ENCODE results near the gene EXO5.

EXO5 gene

DNA sequence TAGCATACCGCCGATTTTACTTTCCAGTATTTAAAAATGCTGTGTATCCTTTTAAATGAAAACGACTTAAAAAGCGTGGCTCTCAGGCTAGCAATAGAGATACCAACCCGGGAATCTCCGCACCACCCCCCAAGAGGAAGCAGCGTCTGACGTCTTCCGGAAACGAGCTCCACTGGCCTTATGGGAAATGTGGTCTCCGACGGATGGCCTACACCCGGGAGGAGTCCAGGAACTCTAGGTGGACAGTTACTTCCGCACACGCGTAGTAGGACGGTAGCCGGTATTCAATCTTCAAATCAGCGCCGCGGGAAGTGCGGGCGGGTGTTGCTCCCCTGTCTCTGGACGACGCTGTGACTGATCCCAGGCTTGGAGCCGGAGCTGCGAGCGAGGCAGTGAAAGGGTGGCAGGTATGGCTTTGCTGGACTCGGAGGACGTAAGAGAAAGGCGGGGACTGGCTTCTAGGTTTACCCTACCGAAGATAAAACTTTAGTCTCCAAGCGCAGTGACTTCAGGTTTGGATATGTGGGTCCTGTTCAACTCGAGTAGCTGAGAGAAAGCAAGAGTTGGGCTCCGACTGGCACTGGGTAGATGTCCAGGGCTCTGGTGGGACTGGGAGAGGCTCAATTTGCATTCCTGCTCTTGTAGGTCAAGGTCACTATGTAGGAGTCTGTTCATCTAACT, 23.0 kb downstream of the EXO5 start, which contains the start of gene ZNF684:
Gene ZNF684 (plus strand): TSS at position 257 of the 681 bp plus-strand sequence. CDS start 1,530 bp downstream, outside the sequence.
- Histone ChIP-seq H3K9me3 (ENCODE audit: insufficient read depth, low read length) (no peaks in the 10 kb centered on the region), H3K36me3 (ENCODE audit: insufficient read depth, insufficient read length, low read length) (peaks cover 14% of the 10 kb centered on the region), H3K4me1 (ENCODE audit: insufficient read depth, insufficient read length) (no peaks in the 10 kb centered on the region), H3K27me3 (ENCODE audit: insufficient read depth, insufficient read length) (no peaks in the 10 kb centered on the region), H3K4me3 (ENCODE audit: insufficient read length, low read depth) (peak within 1 kb of the TSS; percentile 90), H3K9ac (ENCODE audit: insufficient read length, low read depth) (peak within 1 kb of the TSS; percentile 96)
- no peak for TF ChIP-seq SUZ12 (IDR thresholded peaks at IDR 0.05; ENCODE audit: extremely low read depth, insufficient read depth, insufficient read length)
- TF ChIP-seq YY1 (IDR thresholded peaks at IDR 0.05; ENCODE audit: insufficient read depth, insufficient read length) = no peak
- TF ChIP-seq ZNF274 (IDR thresholded peaks at IDR 0.05; ENCODE audit: low read depth, low read length) = no peak
- peak; percentile 95 for DNase-seq (ENCODE audit: low read depth, low spot score)

GRCh38 chr1:40532062-40532389, 23.5 kb downstream of the EXO5 start:
- H3K4me1 ChIP-seq (ENCODE audit: insufficient read depth, insufficient read length) = no peaks in the 10 kb centered on the region
- peak overlapping the region; percentile 96 for H3K9ac ChIP-seq (ENCODE audit: insufficient read length, low read depth)
- TF ChIP-seq ZNF274 (IDR thresholded peaks at IDR 0.05; ENCODE audit: low read depth, low read length) (no peak), YY1 (IDR thresholded peaks at IDR 0.05; ENCODE audit: insufficient read depth, insufficient read length) (no peak), SUZ12 (IDR thresholded peaks at IDR 0.05; ENCODE audit: extremely low read depth, insufficient read depth, insufficient read length) (no peak)
- no peaks in the 10 kb centered on the region for H3K9me3 ChIP-seq (ENCODE audit: insufficient read depth, low read length)
- peak overlapping the region; percentile 90 for H3K4me3 ChIP-seq (ENCODE audit: insufficient read length, low read depth)
- DNase-seq (ENCODE audit: low read depth, low spot score) = no peak
- no peaks in the 10 kb centered on the region for H3K27me3 ChIP-seq (ENCODE audit: insufficient read depth, insufficient read length)
- H3K36me3 ChIP-seq (ENCODE audit: insufficient read depth, insufficient read length, low read length) = peaks cover 14% of the 10 kb centered on the region

GRCh38 chr1:40532844-40533424, 24.4 kb downstream of the EXO5 start:
- peaks cover 14% of the 10 kb centered on the region for H3K36me3 ChIP-seq (ENCODE audit: insufficient read depth, insufficient read length, low read length)
- H3K4me3 ChIP-seq (ENCODE audit: insufficient read length, low read depth) = no peak overlapping the region
- peak overlapping the region; percentile 37 for H3K9ac ChIP-seq (ENCODE audit: insufficient read length, low read depth)
- peak; percentile 60 for DNase-seq (ENCODE audit: low read depth, low spot score)
- no peaks in the 10 kb centered on the region for H3K27me3 ChIP-seq (ENCODE audit: insufficient read depth, insufficient read length)
- H3K4me1 ChIP-seq (ENCODE audit: insufficient read depth, insufficient read length) = no peaks in the 10 kb centered on the region
- no peak for TF ChIP-seq ZNF274 (IDR thresholded peaks at IDR 0.05; ENCODE audit: low read depth, low read length)
- TF ChIP-seq SUZ12 (IDR thresholded peaks at IDR 0.05; ENCODE audit: extremely low read depth, insufficient read depth, insufficient read length) = no peak
- no peak for TF ChIP-seq YY1 (IDR thresholded peaks at IDR 0.05; ENCODE audit: insufficient read depth, insufficient read length)
- H3K9me3 ChIP-seq (ENCODE audit: insufficient read depth, low read length) = no peaks in the 10 kb centered on the region

- DNase-seq (ENCODE audit: low read depth, low spot score) = no peak
- H3K4me3 ChIP-seq (ENCODE audit: insufficient read length, low read depth) = no peak overlapping the region
- H3K4me1 ChIP-seq (ENCODE audit: insufficient read depth, insufficient read length) = no peaks in the 10 kb centered on the region
- H3K9me3 ChIP-seq (ENCODE audit: insufficient read depth, low read length) = no peaks in the 10 kb centered on the region
- H3K27me3 ChIP-seq (ENCODE audit: insufficient read depth, insufficient read length) = no peaks in the 10 kb centered on the region
- no peak overlapping the region for H3K9ac ChIP-seq (ENCODE audit: insufficient read length, low read depth)
- peaks cover 14% of the 10 kb centered on the region for H3K36me3 ChIP-seq (ENCODE audit: insufficient read depth, insufficient read length, low read length)
- TF ChIP-seq SUZ12 (IDR thresholded peaks at IDR 0.05; ENCODE audit: extremely low read depth, insufficient read depth, insufficient read length) (no peak), ZNF274 (IDR thresholded peaks at IDR 0.05; ENCODE audit: low read depth, low read length) (no peak), YY1 (IDR thresholded peaks at IDR 0.05; ENCODE audit: insufficient read depth, insufficient read length) (no peak)
Observed at GRCh38 chr1:40534589-40534988, 26.0 kb downstream of the EXO5 start.

DNA sequence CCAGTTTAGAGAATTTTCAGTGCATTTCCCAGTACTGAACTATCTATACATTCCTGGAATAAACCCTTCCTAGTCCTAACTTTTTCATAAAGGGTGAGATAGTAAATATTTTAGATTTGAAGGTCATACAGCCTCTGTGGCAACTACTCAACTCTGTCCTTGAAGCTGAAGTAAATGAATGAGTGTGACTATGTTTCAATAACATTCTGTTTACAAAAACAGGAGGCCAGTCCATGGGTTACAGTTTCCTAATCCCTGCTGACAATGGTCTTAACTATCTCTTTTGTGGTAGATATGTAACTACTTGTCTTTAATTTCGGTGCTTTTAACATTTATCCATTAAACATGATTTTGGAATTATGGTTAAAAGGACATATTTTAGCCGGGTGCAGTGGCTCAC, 27.2 kb downstream of the EXO5 start:
- no peak for DNase-seq (ENCODE audit: low read depth, low spot score)
- peaks cover 18% of the 10 kb centered on the region for H3K36me3 ChIP-seq (ENCODE audit: insufficient read depth, insufficient read length, low read length)
- no peak for TF ChIP-seq SUZ12 (IDR thresholded peaks at IDR 0.05; ENCODE audit: extremely low read depth, insufficient read depth, insufficient read length)
- no peak for TF ChIP-seq YY1 (IDR thresholded peaks at IDR 0.05; ENCODE audit: insufficient read depth, insufficient read length)
- TF ChIP-seq ZNF274 (IDR thresholded peaks at IDR 0.05; ENCODE audit: low read depth, low read length) = no peak
- H3K27me3 ChIP-seq (ENCODE audit: insufficient read depth, insufficient read length) = no peaks in the 10 kb centered on the region
- H3K9me3 ChIP-seq (ENCODE audit: insufficient read depth, low read length) = no peaks in the 10 kb centered on the region
- no peak overlapping the region for H3K4me3 ChIP-seq (ENCODE audit: insufficient read length, low read depth)
- no peaks in the 10 kb centered on the region for H3K4me1 ChIP-seq (ENCODE audit: insufficient read depth, insufficient read length)
- H3K9ac ChIP-seq (ENCODE audit: insufficient read length, low read depth) = no peak overlapping the region

- Histone ChIP-seq H3K4me1 (ENCODE audit: insufficient read depth, insufficient read length) (no peaks in the 10 kb centered on the region), H3K9me3 (ENCODE audit: insufficient read depth, low read length) (no peaks in the 10 kb centered on the region; the same call in 1 of the 2 replicates), H3K4me3 (ENCODE audit: insufficient read length, low read depth) (no peak overlapping the region), H3K9ac (ENCODE audit: insufficient read length, low read depth) (no peak overlapping the region), H3K27me3 (ENCODE audit: insufficient read depth, insufficient read length) (no peaks in the 10 kb centered on the region), H3K36me3 (ENCODE audit: insufficient read depth, insufficient read length, low read length) (peaks cover 39% of the 10 kb centered on the region)
- TF ChIP-seq SUZ12 (IDR thresholded peaks at IDR 0.05; ENCODE audit: extremely low read depth, insufficient read depth, insufficient read length) = no peak
- TF ChIP-seq ZNF274 (IDR thresholded peaks at IDR 0.05; ENCODE audit: low read depth, low read length) = no peak
- DNase-seq (ENCODE audit: low read depth, low spot score) = no peak
Observed at GRCh38 chr1:40539338-40539737, 30.8 kb downstream of the EXO5 start.

- no peak for DNase-seq (ENCODE audit: low read depth, low spot score)
- TF ChIP-seq ZNF274 (IDR thresholded peaks at IDR 0.05; ENCODE audit: low read depth, low read length) (no peak), YY1 (IDR thresholded peaks at IDR 0.05; ENCODE audit: insufficient read depth, insufficient read length) (no peak), SUZ12 (IDR thresholded peaks at IDR 0.05; ENCODE audit: extremely low read depth, insufficient read depth, insufficient read length) (no peak)
- H3K27me3 ChIP-seq (ENCODE audit: insufficient read depth, insufficient read length) = no peaks in the 10 kb centered on the region
- H3K9ac ChIP-seq (ENCODE audit: insufficient read length, low read depth) = no peak overlapping the region
- H3K4me1 ChIP-seq (ENCODE audit: insufficient read depth, insufficient read length) = no peaks in the 10 kb centered on the region
- peaks cover 48% of the 10 kb centered on the region for H3K36me3 ChIP-seq (ENCODE audit: insufficient read depth, insufficient read length, low read length)
- peaks cover 26% of the 10 kb centered on the region for H3K9me3 ChIP-seq (ENCODE audit: insufficient read depth, low read length)
- H3K4me3 ChIP-seq (ENCODE audit: insufficient read length, low read depth) = no peak overlapping the region
Observed at GRCh38 chr1:40546957-40547356, 38.4 kb downstream of the EXO5 start.

Measured in NT2/D1 (cell line).